Prostate gland (tissue), 2 donors: ENCODE results near the gene IL12RB2.

Source experiments
- CTCF ChIP-seq, 4 experiments: fragments of 200-600 bp in 2 of 4; fragments of 450-650 bp in 2 of 4; sonication (generic) in 2 of 4; IDR thresholded peaks; 1 replicate in 3 of 4; 2 replicates in 1 of 4; pipeline ENCODE4 v1.5.1; 2016 to 2019; ENCODE audit warnings: antibody characterized with exemption in 4 of 4, mild to moderate bottlenecking in 2 of 4, moderate library complexity in 2 of 4
- POLR2AphosphoS5 ChIP-seq: sonication (generic); formaldehyde crosslinking; IDR thresholded peaks from one replicate; pipeline ENCODE4 v1.6.1; 2017; ENCODE audit warnings: antibody characterized with exemption

GRCh38 chr1:67439277-67440029 lies 131.8 kb downstream of the IL12RB2 start:
- no peak for TF ChIP-seq CTCF (IDR thresholded peaks at IDR 0.05)
- TF ChIP-seq POLR2AphosphoS5: no peak
